8988T (cell line): ENCODE data around the gene ARL1.
A peak's percentile ranks its signal among the peaks of the same experiment; 100 is the strongest.
"Not testable (repeated sequence)": the region's sequence is repeated elsewhere in the genome, so short reads cannot be mapped to it uniquely, and the experiment has no call there.

Experiments used
- DNase-seq: peaks from one replicate; pipeline ENCODE4 v3.0.0; 2011

Gene ARL1

DNA sequence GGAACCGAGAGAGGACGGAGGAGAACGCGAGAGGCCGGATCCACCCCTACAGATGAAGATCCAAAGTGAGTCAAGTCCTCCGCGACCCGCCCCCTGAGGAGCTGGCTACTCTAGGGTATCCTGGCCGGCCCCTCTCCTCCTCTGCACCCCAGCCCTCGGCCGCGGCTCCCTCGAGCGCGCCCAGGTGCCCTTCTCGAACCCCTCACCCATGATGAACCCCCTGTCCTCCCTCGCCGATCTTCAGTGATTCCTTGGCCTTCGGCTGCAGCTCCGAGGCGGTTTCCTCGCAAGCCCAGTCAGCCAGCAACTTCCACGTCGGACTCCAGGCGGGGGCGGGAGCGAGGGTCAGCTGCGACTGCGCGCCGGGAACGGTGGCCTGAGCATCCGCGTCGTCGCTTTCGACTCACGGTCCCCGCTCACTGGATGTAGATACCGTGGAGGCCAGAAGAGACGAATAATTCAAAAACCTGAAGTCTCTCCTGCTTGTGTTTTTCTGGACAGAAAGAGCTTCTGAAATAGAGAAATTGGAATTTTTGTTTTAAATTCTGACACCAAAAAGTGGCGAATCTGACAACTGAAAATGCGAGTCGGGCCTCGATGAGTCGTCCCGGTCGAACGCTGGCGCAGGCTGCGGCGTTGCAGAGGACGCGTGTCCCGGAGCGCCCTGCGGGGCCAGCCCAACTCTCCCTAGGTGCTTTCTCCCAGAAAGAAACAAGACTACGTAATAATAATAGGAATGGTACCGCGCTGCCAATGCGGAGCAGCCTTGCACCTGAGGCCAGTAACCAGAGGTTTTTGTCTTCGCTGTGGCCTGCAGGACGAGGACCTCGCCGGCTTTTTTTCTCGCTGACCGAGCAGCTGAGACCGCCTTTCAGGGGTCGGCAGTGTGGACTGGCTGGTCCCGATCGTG lies at the start of gene ARL1:
ARL1 (minus strand) TSS at position 337 of the 910 bp plus-strand sequence; CDS start at position 210, 127 bp downstream.
- peak; percentile 70 for DNase-seq

DNA sequence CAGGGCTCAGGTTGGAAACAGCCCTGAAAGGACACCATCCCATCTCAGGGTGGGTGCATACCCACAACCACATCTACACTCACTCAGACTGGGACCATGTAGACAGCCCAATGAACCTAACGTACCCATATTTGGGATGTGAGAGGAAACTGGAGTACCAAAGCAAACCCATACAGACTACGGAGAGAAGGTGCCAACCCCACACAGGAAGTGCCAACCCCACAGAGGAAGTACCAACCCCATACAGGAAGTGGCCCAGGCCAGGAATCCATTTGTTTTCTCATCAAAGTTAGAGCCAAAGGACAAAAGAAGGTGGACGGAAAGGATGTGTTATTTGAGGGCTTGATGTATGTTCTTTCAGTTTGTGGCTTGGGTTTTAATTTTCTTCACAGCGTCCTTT lies 48.1 kb upstream of the ARL1 start:
- DNase-seq, result no peak

DNA sequence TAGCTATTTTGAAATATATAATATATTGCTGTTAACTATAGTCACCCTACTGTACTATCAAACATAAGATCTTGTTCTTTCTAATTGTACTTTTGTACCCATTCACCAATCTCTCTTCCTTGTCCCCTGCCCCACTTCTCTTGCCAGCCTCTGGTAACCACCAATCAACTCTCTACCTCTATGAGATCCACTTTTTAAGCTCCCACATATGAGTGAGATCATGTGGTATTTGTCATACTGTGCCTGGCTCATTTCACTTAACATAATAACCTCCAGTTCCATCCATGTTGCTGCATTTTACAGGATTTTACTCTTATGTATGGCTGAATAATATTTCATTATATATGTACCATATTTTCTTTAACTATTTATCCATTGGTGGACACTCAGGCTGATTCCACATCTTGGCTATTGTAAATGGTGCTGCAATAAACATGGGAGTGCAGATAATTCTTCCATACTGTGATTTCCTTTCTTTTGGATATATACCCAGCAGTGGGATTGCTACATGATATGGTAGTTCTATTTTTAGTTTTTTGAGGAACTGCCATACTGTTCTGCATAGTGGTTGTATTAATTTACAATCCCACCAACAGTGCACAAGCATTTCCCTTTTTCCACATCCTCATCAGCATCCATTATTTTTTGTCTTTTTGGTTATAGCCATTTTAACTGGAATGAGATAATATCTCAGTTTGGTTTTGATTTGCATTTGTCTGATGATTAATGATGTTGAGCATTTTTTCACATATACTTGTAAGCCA lies 34.1 kb upstream of the ARL1 start:
- no peak for DNase-seq

DNA sequence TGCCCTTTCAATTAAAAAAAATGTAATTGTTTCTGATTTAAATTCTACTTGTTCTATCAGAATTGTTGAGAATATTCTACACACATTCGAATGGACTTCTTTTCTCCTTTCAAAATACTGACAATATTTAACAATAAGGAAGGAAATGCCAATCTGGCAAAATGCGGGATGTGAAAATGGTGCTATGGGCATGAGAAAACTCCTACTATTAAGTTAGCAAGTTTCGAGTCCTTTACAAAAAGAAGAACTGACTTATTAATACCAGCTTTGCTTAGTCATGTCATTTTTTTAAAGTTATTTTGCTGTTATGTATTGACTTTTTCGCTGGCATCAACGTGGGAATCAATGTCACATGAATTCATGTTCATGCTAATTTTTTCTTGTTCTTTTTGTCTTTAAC lies 31.7 kb upstream of the ARL1 start:
- no peak for DNase-seq

DNA sequence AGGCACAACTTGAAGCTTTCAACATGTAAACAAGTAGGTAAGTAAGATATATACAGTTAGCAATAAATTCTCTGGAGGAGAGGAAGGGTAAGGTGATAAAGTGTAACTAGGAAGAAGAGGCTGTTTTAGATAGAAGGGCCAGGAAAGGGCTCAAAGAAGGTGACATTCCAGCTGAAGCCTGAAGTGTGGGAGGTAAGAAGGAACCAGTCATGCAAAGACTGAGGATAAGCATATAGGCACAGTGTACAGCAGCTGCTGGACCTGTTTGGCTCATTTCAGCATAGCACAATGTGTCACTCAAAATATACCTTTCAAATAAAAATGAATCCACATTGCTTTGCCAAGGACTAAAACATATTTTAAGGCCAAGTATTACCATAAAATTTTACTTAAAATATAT lies 28.6 kb upstream of the ARL1 start:
- no peak for DNase-seq

DNA sequence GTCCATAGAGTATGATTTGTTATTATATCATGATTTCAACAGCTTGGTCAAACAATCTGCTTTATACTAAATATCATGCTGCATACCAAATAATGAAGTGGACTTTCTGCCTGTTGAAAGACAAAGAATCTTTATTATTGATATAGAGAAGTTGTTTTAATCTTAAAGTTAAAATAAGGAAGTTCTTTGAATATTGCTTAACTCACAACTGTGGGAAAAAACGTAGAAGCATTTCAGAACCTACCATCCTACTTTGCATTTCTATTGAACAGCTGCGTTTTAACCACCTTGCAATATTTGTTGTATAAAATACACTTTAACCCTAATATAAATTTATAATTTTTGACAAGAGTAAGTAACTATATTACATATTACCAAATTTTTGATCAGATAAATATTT lies 22.9 kb upstream of the ARL1 start:
- no peak for DNase-seq

DNA sequence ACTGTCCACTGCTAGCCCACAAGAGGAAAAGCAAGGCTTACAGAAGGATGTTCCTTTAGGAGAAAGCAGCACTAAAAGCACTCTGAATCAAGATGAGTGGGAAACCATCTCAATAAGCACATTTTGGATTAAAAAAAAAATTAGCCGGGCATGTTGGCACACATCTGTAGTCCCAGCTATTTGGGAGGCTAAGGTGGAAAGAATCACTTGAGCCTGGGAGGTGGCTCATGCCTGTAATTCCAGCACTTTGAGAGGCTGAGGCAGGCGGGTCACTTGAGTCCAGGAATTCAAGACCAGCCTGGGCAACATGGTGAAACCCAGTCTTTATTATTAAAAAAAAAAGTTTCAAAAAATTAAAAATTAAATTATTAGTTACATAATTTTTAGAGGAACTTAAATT lies 17.0 kb upstream of the ARL1 start:
- DNase-seq, result no peak

DNA sequence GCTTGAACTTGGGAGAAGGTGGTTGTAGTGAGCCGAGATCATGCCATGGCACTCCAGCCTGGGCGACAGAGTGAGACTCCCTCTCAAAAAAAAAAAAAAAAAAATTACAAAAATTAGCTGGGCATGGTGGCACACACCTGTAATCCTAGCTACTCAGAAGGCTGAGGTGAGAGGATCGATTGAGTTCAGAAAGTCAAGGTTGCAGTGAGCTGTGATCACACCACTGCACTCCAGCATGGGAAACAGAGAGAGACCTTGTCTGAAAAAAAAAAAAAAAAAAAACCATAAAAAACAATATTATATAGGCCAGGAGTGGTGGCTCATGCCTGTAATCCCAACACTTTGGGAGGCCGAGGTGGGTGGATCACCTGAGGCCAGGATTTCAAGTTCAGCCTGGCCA lies 14.5 kb upstream of the ARL1 start:
- not testable (repeated sequence) for DNase-seq

DNA sequence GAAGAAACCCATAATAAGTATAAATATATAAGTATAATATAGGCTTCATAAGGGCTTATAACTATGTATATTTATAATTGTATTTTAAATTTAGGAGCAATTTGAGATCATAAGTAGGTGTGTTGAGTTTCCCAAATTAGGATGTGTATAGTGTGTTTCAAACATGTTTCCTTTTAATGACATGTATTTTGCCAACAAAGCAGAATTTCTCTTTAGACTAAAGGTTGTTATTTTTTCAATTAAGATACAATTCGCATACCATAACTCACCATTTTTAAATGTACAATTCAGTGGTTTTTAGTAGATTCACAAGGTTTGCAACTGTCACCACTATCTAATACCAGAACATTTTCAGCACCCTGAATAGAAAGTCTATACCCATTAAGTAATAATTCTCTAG lies 7.7 kb upstream of the ARL1 start:
- DNase-seq, result no peak

DNA sequence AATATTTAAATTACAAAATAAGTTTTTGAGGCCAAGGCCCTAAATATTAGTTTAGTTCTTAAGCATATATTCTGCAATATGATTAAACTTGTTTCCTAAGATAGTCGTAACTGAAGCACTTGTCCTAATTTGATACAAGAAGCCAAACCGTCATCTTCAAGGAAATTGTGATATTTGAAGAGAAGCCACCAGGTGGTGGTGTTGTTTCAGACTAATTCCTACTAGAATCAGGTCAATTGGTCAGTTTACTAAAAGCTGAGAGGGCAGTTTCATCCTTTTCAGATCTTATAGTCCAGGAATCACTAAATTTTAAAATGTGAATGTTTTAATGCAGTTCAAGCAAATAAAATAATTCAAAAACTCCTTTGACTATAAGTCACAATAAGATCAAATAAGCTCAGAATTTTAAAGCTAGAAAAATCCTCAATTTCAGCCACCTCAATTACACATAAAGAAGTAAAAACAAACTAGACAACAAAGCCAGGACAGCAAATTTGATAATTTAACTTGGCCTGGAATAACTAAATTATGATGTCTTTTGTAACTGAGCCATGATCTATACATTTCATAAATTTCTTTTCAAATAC lies 7.1 kb upstream of the ARL1 start:
- DNase-seq, result peak; percentile 17

DNA sequence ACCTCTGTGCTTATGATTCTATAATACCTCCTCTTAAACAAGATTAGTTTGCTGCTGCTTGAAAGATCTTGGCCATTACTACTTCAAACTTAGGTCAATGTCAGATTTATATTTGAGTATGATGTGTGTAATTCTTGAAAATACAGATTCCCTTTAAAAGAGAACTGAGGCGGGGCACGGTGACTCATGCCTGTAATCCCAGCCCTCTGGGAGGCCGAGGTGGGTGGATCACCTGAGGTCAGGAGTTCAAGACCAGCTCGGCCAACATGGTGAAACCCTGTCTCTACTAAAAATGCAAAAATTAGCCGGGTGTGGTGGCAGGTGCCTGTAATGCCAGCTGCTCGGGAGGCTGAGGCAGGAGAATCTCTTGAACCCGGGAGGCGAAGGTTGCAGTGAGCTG lies 2.6 kb upstream of the ARL1 start:
- DNase-seq, result not testable (repeated sequence)

DNA sequence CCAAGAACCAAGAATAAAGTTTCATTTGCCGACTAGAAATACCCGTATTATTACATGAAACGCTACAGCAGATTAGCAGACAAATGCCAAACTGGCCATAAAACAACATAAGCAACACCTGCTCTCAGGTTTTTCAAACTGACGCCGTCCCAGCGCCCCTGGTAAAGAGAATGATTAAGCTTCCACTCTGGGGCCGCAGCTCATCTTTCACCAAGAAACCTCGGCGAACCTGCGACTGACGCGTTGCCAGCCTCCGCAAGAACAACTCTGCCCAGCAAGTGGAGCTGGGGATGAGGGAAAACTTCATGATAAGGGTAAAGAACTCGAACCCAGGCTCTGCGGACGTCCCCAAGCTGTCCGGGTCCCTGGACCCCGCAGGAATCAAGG lies 530 bp downstream of the ARL1 start:
- DNase-seq, result no peak

DNA sequence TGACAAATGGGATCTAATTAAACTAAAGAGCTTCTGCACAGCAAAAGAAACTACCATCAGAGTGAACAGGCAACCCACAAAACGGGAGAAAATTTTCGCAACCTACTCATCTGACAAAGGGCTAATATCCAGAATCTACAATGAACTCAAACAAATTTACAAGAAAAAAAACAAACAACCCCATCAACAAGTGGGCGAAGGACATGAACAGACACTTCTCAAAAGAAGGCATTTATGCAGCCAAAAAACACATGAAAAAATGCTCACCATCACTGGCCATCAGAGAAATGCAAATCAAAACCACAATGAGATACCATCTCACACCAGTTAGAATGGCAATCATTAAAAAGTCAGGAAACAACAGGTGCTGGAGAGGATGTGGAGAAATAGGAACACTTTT lies 16.4 kb downstream of the ARL1 start:
- DNase-seq, result not testable (repeated sequence)

DNA sequence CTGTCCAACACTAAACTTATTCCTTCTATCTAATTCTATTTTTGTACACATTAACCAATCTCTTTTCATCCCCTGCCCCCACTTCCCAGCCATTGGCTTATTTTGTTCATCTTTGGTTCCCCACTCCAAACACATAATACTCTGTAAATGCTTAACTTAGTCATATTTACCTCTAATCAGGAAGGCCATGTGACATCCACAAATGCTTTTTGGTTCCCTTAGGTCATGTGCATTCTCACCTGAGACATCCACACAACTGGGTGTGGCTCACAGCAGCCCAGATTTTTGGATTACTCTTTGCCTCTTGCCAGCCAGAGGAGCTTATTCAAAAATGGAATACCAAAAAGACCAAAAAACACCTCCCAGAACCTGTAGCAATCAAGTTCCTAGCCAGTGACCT lies 28.4 kb downstream of the ARL1 start:
- DNase-seq, result no peak

DNA sequence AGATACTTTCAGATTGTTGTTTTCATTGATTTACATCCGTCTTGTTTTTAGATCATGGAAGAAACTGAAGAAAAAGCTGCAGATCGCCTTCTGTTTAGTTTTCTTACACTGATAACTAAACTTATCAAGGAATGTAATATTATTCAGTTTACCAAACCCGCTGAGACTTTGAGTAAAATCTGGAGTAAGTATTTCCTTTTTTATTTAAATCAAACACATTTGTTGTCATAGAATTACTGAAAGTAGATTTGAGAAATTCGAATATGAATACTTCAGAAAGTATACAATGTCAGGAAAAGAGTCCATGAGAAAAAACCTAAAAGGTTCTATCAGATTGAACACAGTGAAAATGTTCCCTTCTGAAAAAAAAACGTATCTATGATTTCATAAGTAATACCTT lies 32.0 kb downstream of the ARL1 start:
- DNase-seq, result no peak

DNA sequence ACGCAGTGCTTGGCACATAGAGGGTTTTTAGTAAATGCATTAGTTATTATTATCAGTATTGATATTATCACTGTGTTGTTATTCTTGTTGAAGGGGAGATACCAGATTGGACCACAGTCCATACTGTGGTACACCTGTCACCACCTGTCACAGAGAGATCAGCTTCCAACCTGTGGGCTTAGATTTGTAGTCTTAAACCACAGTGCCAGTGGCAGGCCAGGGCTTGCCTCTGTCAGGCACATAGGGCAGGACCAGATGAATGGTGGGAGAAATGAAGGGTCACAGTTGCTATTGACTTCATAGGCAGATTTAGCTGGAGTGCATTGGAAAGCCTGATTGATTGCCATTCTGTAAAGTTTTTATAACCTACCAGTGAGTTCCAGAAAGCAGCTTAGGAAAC lies 35.1 kb downstream of the ARL1 start:
- DNase-seq, result no peak

DNA sequence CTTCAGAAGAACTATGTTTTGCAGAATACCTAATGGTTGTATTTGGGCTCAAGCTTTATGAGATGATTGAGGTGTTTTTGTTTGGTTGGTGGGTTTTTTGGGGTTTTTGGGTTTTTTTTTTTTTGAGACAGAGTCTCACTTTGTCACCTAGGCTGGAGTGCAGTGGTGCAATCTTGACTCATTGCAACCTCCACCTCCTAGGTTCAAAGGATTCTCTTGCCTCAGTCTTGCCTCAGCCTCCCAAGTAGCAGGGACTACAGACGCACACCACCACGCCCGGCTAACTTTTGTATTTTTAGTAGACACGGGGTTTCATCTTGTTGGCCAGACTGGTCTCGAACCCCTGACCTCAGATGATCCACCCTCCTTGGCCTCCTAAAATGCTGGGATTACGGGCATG lies 39.6 kb downstream of the ARL1 start:
- no peak for DNase-seq

DNA sequence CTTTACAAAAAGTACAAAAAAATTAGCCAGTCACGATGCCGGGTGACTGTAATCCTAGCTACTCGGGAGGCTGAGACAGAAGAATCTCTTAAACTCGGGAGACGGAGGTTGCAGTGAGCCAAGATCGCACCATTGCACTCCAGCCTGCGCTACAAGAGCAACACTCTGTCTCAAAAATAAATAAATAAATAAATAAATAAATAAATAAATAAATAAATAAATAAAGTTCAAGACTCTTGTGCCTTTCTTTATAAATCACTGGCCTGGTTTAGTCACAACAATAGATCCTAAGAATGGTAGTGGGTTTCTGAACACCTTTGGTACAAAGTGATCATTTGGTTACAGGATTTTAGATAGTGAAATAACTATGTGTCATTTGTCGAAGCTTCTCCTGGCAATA lies 46.1 kb downstream of the ARL1 start:
- no peak for DNase-seq

DNA sequence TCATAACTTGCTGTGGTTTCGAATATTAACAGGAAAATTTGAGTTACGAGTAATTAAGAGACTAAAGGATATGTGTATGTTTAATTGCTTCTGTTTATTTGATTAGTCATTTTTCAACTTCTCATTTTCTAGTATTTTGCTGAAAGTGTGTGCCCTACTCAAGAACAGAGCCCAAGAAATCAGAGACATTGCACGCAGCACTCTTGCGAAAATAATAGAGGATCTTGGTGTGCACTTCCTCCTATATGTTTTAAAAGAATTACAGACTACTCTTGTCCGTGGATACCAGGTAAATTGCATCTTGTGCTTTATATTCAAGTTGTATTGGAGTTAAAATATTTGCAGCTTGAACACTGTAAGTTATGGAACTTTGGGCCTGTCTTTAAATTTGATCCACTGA lies 50.8 kb downstream of the ARL1 start:
- DNase-seq, result no peak

DNA sequence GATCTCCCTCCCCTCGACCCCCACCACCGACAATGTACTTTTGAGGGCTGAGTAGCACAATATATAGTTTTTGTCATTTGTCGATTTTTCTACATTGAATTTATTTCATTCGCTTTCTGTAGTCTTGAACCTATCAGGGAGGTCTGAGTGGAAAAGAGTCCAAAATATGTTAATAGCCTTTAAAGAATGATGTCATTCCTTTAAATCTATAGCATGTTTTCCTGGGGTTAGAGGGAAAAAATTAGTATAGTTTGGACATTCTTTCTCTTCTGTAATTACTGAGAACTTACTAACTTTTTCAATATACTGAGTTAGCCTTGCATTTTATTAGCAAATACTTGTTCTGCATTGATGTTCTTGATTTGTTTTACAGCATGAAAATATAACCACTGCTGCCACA lies 55.9 kb downstream of the ARL1 start:
- no peak for DNase-seq

DNA sequence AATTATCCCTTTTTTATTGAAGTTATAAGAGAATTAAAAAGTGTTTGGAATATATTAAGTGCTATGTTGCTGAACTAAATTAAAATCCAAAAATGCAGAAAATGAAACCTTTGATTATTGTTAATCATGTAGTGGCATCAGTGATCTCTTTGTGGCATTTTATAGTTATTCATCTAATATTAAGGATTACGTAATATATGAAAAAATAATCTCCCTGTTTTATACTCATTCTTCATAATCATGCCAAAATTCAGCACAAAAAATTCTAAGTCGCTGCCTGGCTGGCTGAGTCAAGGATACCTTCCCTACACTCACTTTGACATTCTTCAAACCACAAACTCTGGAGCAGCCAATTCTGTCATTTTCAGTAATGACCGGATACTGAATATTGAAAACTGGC lies 63.7 kb downstream of the ARL1 start:
- DNase-seq, result no peak
